Activated CD8-positive, alpha-beta memory T cell treated with anti-CD3 and anti-CD28 coated beads, Interleukin-2, amount 50 U/mL, for 1 hour (primary cell): ENCODE results near the gene C11orf54.
A peak's percentile ranks its signal among the peaks of the same experiment; 100 is the strongest.
"Not testable (repeated sequence)": the region's sequence is repeated elsewhere in the genome, so short reads cannot be mapped to it uniquely, and the experiment has no call there.

Source experiments
- DNase-seq: peaks from one replicate; pipeline ENCODE4 v3.0.0-alpha.2; 2020; ENCODE audit errors: extremely low read depth

Gene C11orf54

DNA sequence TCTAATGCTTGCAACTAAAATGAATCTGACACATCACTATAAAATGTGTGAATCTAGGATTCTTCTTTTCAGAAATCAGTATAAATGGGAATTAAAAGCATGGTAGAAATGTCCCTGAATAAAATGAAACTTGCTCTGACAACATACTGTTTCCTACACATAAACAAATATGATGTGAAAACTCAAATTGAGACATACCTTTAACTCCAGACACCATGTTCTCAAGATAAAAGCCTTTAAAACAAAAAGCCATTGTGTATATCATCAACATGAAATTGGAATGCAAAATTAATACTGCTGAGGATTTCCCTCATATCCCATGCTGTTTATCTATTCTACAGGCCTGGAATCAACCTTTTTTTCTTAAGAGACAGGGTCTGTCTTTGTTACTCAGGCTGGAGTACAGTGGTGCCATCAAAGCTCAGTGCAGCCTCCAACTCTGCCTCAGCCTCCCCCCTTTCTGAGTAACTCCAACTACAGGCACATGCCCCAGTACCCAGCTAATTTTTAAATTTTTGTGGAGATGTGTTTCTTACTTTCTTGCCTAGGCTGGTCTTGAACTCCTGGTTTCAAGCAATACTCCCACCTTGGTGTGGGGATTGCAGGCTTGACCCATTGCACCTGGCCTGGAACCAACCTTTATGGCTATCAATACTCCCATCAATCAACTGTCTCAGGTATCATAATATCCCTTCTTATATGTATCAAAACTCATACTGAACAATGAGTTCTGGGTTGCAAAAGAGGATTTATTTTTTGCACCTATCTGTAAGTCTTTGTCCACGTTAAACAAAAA, 6.8 kb upstream of the C11orf54 start:
- DNase-seq, result no peak

DNA sequence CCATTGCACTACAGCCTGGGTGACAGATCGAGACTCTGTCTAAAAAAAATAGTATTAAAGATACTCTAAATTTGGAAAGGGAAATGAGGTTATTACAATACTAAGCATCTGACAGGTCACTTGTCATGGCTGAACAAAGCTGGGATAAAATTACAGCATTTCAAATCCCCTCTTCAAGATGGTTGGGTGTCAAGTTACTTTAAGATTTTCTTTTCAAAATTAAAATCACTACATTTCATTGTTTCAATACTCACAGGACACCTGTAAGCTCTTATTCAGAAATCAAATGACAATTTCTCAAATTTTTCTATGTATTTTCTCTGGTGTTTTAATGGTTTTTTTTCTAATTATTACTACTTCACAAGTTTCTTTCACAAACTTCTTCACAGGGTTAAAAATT, 5.8 kb upstream of the C11orf54 start:
- DNase-seq, result no peak

DNA sequence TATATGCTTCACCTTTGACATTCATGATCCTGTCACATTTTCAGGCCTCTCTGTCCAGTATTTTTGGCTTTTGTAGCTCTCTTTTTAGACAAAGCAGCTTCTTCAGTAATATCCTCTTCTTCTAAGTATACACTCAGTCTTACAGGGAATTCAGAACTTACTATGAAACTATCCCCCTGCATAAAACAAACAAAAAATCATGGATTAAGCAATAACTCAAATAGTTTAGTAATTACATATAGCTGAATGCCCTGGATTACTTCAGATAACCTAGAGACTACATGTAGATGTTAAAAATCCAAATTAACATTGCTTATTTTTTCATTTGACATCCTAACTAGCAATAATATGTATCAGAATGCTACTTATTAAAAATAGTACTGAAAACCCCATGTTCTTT, 5.3 kb upstream of the C11orf54 start:
- no peak for DNase-seq

DNA sequence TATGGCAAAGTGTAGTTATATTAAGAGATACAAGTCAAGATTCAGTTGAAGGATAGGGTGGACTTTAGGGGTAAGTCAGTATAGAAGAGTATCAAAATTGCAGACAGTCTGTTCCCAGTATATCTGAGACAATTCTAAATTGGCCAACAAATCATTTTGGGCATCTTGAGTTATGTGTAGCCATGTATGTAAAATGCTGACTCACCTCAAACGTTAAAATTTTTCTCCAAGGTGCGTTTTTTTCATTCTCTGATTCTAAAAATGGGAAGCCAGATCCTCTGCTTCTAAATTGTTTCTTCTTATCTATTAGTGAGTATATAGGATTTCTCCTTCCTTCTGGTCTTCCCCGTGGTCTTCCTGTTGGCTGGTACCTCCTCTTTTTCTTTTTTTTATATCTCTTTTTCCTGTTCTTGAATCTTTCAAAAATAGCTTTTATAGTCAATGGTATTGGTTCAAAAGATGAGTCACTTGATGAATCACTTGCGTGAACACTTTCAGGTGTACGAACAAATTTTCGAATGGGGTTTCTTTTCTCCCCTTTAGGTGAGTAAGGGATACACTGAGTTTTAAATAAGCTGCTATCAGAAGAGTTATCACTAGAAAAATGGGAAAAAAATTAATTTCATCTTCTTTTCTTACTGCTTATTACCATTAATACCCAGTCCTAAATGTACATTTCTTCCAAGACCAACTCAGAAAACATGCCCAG, 3.4 kb upstream of the C11orf54 start:
- no peak for DNase-seq

DNA sequence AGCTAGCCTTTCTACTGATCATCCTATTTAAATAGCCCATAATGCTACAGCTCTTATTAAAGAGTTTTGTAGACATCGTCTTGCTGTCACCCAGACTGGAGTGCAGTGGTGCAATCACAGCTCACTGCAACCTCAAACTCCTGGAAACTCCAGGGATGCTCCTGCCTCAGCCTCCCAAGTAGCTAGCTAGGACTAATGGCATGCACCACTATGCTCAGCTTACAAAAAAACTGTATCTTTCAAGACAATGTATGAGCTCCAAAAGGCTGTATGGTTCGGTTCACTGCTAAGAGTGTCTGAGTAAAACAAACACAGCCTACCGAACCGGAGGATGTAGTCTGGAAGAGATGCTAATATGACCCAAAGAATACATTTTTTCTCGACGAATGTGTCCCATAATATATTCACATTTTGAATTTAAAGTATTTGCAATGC, 2.8 kb upstream of the C11orf54 start:
- DNase-seq, result no peak

DNA sequence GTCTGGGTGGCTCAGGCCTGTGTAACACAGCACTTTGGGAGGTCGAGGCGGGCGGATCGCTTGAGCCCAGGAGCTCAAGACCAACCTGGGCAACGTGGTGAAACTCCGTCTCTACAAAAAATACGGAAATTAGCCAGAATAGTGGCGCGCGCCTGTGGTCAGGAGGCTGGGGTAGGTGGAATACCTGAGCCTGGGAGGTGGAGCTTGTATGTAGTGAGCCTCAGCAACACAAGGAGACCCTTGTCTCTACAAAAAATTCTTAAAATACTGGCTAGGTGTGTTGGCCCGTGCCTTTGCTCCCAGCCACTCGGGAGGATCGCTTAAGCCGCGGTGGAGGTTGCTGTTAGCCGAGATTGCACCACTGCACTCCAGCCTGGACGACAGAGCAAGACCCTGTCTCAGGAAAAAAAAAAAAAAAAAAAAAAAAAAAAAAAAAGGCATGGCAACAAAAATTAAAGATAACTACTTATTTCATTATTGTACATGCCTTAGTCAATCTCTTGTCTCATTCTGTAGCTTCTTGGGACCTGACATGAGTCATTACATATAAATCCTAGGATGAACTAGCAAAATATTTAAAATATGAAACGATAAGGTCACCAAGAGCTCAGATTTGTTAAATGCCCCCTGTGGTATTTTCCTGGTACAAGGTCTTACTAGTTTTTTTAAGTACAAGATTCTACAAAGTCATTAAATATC, 1.3 kb upstream of the C11orf54 start:
- no peak for DNase-seq

DNA sequence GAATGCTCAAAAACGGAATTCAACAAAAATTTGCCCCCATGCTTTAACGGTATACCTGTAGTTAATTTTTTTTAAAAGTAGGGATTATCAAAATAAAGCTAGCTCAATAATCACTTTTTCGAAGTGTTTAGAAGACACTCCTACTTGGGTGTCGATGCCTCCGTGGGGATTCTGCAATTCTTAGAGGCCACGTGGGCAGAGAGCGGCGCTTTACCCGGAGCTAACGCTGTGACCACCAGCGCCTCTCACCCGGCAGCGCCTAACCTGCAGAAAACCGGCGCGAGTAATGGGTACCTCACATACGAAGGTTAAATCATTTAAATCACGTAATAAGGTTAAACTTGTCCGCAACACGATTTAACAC, 760 bp upstream of the C11orf54 start:
- DNase-seq, result peak; percentile 26

DNA sequence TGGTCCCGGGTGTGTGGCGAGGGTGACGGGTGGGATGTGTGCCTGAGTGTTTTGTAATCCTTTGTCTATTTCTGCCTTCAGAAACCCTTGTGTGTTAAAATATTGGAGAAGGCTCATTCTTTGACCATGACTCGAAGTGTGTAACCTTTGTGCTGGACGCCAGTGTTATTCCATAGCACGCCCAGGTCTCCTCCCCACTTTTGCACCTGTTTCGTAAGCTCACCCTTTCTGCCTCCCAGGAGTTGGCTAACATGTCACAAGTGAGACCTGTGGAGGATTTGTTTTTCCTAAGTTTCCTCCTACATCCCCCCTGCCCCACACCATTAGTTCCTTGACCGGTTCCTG, 382 bp downstream of the C11orf54 start:
- DNase-seq, result no peak

DNA sequence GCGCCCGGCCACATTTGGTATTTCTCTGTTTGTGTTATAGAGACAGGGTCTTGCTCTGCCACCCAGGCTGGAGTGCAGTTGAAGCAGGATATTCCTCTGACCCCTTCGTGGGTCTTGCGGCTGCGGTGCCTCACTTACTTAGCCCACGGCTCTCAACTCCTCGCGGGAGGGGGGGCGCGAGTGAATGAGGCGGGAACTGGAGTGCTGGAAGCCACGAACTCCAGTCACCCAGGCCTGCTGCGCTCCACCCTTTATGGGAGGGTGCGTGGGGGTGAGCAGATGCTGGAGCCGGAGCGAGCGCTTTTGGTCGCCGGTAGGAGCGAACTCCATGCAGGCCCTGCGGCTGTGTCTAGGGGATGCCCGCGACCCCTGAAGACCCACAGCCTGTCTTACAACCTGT, 1.8 kb downstream of the C11orf54 start:
- no peak for DNase-seq

DNA sequence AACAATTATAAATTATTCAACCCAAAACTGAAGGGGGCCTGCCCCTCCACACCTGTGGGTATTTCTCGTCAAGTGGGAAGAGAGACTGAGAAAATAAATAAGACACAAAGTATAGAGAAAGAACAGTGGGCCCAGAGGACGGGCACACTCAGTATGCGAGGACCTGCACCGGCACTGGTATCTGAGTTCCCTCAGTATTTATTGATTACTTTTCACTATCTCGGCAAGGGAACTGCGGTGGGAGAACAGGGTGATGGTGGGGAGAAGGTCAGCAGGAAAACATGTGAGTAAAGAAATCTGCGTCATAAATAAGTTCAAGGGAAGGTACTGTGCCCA, 3.2 kb downstream of the C11orf54 start:
- no peak for DNase-seq

DNA sequence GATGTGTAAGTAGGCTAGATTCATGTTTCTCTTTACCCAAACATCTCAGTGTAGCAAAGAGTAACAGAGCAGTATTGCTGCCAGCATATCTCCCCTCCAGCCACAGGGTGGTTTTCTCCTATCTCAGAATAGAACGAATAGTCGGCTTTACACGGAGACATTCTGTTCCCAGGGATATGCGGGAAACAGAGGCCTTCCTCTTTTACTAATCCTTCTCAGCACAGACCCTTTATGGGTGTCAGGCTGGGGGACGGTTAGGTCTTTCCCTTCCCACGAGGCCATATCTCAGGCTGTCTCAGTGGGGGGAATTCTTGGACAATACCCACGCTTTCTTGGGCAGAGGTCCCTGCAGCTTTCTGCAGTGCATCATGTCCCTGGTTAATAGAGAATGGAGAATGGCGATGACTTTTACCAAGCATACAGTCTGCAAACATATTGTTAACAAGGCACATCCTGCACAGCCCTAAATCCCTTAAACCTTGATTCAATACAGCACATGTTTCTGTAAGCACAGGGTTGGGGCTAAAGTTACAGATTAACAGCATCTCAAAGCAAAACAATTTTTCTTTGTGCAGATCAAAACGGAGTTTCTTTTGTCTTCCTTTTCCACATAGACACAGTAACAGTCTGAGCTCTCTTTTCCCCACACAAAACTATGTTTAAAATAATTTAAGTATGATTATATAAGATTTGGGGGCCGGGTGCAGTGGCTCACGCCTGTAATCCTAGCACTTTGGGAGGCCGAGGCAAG, 3.7 kb downstream of the C11orf54 start:
- DNase-seq, result not testable (repeated sequence)

DNA sequence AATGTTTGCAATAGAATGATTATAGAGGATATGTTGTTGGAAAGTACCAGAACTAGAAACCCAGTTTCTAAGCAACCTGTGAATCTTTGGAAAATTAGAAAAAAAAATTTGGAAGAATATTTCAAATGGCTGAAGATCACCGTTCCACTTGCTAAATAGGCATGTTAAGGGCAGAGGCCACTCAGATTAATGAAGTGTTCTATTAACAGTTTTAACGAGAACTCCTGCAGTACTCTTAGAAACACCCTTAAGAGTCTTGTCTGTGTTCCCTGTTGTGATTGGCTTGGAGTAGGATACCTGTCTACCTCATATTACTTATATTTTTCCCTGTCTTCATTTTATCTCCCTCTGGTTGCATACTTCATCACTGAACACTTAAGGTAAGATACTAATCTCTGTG, 4.6 kb downstream of the C11orf54 start:
- no peak for DNase-seq

DNA sequence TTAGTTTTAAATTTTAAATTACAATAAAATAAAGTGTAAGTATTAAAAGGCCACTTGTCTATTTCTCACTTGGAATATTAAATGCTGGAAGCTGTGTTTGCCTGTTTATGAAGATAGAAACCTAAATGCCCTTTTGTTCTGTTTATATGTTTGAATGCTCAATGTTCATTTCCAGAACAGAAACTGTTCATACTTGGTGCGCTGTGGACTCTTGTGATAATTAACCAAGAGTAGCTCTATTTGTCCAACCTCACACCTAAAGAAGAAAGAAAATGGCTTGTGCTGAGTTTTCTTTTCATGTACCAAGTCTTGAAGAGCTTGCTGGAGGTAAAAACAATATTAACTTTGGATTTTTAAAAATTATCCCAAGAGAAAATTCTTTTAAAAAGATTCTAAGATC, 5.7 kb downstream of the C11orf54 start:
- no peak for DNase-seq

DNA sequence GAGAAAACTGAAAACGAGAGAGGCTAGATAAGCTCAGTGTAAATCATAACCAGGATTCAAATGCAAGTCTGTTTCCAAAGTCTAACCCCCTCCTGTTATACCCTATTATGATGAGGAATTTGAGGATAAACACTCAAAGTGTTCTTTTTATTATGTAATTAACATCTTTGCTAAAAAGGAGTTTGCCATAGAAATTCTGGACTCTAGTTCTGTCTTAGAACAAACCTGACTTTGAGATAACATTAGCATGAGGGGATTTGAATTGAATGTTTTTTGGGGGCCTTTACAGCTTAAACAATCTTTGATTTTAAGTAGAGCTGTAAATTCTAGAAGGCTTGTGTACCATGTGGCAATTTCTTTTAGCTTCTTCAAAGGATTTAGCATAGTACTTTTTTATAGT, 9.5 kb downstream of the C11orf54 start:
- DNase-seq, result no peak

DNA sequence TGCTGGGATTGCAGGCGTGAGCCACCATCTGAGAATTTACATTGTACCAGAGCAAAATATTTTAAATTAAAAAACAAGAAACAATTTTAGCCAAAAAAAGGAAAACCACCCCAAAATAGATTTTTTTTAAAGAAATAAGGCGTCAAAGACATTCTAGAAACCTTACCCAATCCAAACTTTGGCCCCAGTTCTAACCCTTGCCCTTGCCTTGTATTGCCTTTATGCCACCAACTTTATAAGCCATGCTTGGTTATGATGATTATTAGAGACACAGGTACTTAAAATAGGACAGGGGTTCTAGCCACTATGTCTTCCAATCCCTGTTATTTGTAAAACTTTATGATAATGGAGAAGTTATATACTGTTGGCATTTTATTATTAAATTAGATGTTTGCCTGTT, 11.8 kb downstream of the C11orf54 start:
- DNase-seq, result no peak

DNA sequence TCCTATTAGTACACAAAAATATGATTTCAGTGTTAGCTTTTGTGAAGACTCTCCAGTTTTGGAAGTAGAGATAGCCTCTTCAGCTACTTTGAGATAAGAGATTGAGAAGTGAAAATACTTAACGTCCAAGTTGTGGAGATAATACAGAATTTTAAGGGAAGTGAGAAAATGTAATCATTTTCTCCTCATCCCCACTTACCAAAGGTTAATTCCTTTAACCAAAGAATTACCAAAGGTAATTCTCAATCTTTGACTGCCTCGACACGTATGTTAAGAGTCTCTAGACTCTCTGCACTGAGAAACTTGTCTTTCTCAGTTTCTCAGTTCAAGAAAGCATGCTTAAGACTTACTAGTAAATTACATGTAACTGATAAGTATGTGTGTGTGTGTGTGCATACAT, 15.3 kb downstream of the C11orf54 start:
- no peak for DNase-seq

DNA sequence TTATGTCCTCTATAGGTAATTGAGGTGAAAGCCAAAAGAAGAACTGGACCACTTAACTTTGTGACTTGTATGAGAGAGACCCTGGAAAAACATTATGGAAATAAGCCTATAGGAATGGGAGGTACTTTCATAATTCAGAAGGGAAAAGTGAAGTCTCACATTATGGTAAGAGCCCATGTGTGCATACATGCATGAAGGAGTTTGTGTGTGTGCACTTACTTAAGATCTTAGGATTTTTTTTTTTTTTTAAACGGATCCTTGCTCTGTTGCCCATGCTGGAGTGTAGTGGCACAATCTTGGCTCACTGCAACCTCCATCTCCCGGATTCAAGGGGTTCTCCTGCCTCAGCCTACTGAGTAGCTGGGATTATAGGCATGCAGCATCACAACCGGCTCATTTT, 15.8 kb downstream of the C11orf54 start:
- DNase-seq, result no peak

DNA sequence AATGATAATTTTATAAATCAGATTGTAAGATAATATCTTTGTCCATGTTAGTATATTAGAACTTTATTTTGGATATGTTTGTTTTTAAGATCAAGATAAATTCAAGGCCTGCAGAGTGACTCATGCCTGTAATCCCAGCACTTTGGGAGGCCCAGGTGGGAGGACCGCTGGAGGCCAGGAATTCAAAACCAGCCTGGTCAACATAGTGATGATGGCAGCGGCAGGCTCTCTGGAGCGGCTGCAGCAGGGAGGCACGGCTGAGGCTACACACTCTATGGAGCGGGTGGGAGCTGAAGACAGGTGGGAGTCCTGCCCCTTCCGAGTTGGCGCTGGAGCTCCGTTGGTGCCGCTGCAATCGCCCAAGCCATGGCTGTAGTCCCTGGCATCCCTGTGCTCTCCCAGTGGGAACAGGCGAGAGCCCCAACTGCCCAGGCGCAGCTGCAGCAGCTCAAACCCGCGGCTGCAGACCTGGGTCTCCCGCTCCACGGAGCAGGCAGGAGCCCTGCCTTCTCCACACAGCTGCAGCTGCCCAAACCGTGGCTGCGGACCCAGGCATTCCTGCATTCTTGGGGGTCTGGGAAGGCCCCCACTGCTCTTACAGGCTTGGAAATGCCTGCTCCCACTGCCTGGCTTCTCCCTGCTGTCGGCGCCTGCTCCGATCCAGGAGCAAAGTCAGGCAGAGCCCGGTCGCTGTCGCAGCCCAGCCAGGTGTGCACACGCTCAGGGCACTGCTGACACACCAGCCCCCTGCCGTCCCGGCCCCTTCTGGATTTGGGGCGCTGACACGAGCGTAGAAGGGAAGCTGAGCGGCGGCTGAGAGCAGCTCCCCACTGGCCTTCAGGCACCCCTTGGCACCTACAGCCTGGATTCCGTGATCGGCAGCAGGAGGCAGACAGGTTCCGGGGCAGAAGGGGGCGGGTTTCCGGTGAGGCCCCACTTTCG, 16.7 kb downstream of the C11orf54 start:
- no peak for DNase-seq

DNA sequence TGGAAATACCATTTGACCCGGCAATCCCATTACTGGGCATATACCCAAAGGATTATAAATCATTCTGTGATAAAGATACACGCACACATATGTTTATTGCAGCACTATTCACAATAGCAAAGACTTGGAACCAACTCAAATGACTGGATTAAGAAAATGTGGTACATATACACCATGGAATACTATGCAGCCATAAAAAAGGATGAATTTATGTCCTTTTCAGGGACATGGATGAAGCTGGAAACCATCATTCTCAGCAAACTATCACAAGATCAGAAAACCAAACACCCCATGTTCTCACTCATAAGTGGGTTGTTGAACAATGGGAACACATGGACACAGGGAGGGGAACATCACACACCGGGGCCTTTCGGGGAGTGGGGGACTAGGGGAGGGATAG, 17.7 kb downstream of the C11orf54 start:
- DNase-seq, result not testable (repeated sequence)

DNA sequence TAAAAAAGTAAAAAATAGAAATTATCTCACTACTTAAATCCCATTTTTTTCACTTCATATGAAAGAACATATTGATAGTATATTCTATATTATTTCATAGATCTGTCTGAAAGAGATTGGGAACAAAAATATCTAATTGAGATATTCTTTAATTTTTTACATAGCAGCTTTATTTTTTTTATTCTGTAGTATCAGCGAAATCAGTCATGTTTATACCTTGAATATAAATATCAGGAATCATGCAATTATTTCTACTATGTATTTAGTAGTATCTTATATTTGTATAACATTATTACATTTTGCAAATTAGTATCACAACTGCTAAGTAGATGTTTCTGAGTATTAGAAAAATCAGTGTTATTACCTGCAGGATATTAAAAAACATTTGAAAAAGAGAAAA, 20.4 kb downstream of the C11orf54 start:
- no peak for DNase-seq

DNA sequence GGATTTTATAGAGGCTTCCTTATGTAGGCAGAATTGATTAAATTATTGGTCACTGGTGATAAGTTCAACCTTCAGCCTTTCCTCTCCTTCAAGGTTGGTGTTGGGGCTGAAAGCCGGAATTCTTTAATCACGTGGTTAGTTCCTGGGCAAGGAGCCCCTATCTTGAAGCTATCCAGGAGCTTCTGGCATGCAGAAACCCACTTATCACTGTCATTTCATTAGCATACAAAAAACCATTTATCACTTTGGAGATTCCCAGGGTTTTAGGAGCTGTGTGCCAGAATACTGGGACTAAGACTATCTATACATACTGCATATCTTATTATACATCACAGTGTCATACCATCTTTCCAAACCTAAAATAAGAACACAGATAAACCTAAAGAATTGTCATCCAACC, 24.1 kb downstream of the C11orf54 start:
- DNase-seq, result no peak
